Measurements from ENCODE around the gene SETD1A.
A peak's percentile ranks its signal among the peaks of the same experiment; 100 is the strongest.

- peak; percentile 91 to 92 for TF ChIP-seq CTCF (conservative IDR thresholded peaks at IDR 0.05 in 1 of 2, IDR thresholded peaks at IDR 0.05 in 1 of 2; ENCODE audit: low read depth in 1 of 2, low read length in 2 of 2)
- TF ChIP-seq EZH2 (IDR thresholded peaks at IDR 0.05; ENCODE audit: low read length, missing control alignments), result no peak
Observed at GRCh38 chr16:30921748-30922419, 35.7 kb upstream of the SETD1A start.
